HS-5 (cell line): ENCODE data around the gene PRKCG.
"Not testable (repeated sequence)": the region's sequence is repeated elsewhere in the genome, so short reads cannot be mapped to it uniquely, and the experiment has no call there.

Experiments
- DNase-seq: peaks from one replicate; pipeline ENCODE4 v3.0.0-alpha.2; 2012; ENCODE audit warnings: low read depth

PRKCG gene

DNA sequence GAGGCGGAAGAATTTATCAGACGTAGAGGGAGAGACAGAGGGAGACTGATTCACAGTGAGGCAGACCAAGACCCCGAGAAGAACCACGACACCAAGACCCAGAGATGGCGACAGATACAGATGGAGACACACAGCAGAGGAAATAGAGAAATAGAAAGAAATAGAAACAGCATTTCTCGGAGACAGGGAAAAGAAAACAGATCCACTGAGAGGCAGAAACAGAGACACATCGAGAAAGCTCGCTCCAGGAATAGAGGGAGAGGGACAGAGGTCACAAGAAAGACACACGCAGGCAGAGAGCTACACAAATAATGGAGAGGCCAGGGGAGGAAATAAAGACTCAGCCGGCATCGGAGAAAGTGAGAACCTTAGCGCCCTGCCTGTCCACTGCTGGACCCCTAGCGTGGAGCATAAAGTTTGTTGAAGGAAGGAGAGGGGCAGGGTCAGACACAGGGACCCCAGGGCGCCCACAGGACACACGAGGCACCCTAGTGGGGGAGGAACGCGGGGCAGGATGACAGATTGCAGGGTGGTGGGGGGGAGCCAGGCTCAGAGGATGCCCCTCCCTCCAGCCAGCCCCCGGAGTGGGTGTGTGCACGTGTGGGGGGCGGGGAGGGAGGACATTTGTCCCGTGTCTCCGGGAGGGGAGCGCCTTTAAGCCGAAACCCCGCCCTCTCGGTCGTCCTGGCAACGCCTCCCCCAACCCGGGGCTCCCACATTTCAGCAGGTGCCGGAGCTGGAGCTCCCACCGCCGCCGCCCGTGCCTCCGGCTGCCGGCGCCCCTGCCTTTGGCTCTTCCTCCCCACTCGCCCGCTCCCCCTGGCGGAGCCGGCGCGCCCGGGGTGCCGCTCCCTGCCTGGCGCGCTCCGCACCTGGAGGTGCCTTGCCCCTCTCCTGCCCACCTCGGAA lies at the start of gene PRKCG:
Gene PRKCG, plus strand, starts transcription at position 716 of the 909 bp plus-strand sequence. CDS start 298 bp downstream, outside the sequence.
- DNase-seq = no peak

DNA sequence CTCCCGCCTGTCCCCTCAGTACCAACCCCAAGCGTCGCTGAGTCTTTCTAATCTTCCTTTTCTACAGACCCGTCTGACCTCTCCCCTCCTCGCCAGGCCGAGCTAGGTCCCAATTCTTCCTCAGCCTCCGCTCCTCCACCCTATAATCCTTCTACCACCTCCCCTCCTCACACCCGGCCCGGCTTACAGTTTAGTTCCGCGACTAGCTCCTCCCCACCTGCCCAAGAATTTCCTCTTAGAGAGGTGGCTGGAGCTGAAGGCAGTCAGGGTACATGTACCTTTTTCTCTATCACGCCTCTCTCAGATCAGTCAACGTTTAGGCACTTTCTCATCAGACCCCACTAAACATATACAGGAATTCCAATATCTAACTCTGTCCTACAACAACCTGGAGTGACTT lies 49.1 kb upstream of the PRKCG start:
- DNase-seq = not testable (repeated sequence)

DNA sequence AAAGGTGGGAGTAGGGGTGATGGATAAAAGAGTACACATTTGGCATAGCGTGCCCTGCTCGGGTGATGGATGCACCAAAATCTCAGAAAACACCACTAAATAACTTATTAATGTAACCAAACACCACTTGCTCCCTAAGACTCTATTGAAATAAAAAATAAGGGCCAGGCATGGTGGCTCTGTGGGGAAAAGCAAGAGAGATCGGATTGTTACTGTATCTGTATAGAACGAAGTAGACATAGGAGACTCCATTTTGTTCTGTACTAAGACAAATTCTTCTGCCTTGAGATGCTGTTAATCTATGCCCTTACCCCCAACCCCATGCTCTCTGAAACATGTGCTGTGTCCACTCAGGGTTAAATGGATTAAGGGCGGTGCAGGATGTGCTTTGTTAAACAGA lies 43.6 kb upstream of the PRKCG start:
- DNase-seq = not testable (repeated sequence)

DNA sequence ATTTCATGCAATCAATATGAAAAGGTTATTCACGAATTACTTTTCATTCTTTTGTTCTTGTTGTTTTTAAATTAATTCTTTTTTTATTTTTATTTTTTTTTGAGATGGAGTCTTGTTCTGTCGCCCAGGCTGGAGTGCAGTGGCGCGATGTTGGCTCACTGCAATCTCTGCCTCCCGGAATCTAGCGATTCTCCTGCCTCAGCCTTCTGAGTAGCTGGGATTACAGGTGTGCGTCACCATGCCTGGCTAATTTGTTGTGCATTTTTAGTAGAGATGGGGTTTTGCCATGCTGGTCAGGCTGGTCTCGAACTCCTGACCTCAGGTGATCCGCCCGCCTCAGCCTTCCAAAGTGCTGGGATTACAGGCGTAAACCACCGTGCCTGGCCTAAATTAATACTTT lies 41.8 kb upstream of the PRKCG start:
- not testable (repeated sequence) for DNase-seq

DNA sequence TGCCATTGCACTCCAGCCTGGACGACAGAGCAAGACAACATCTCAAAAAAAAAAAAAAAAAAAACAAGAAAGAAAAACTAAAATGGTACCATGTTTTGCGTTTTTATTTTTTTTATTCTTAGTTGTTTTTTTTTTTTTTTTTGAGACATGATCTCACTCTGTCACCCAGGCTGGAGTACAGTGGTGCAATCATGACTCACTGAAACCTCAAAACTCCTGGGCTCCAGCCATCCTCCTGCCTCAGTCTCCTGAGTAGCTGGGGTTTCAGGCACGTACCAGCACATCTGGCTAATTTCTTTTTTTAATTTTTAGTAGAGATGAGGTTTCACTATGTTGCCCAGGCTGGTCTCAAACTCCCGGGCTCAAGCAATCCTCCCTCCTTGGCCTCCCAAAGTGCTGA lies 41.1 kb upstream of the PRKCG start:
- peak; percentile 78 for DNase-seq

DNA sequence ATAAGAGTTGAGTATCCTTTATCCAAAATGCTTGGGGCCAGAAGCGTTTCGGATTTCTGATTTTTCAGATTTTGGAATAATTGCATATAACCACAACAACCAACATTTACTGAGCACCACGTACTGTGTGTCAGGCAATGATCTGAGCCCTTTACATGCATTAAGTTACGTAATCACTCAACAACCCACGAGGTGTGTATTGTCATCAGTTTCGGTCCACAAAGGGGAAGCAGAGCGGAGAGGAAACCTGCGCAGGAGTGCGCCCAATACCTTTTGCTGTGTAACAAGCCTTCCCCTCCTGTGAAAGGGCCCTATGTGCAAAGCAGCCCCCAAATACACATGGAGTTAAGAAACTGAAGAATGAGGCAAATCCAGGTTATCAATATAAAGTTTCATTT lies 37.1 kb upstream of the PRKCG start:
- no peak for DNase-seq

DNA sequence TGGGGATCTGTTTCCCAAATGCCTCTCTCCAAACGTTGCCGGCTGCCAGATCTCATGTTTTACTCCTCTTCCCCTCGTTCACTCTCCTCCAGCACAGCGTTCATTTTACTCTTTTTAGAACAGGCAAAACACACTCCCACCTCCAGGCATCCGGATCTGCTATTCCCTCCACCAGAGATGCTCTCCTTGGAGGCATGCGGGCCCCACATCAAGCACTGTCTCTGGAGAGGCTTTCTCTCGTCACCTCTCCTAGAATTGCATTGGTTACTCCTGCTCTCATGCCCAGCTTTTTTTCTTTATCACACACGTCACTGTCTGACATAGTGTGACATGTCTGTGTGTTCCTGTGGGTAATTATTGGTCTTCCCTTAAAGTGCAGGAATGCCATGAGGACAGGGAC lies 34.4 kb upstream of the PRKCG start:
- DNase-seq = no peak

DNA sequence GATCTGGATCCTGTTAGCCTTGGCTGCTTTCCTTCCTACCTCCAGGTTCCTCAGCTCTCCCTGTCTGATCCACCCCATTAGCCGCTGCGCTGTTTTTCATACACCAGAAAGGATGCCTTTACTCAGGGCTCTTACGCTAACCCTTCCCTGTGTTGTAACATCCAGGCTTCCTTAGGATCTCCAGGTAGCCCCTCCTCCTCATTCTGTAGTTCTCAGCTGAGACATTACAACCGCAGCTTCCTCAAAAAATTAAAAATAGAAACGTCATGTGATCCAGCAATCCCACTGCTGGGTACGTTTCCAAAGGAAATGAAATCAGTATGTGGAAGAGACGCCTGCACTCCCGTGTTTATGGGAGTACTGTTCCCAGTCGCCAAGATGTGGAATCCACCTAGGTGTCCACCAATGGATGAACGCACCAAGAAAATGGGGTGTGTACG lies 32.7 kb upstream of the PRKCG start:
- DNase-seq = no peak

DNA sequence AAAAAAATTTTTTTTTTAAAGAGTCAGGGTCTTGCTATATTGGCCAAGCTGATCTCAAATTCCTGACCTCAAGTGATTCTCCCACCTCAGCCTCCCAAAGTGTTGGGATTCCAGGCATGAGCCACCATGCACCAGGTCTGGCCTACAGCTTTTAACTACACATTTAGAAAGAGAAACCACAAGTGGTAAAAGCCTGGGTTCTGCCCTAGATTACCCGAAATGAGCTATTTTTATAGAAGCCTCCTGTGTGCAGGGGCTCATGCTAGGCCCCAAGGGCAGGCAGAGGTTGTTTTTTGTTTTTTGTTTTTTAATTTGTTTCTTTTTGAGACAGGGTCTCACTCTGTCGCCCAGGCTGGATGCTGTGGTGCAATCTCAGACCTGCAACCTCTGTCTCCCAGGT lies 28.3 kb upstream of the PRKCG start:
- DNase-seq = no peak

DNA sequence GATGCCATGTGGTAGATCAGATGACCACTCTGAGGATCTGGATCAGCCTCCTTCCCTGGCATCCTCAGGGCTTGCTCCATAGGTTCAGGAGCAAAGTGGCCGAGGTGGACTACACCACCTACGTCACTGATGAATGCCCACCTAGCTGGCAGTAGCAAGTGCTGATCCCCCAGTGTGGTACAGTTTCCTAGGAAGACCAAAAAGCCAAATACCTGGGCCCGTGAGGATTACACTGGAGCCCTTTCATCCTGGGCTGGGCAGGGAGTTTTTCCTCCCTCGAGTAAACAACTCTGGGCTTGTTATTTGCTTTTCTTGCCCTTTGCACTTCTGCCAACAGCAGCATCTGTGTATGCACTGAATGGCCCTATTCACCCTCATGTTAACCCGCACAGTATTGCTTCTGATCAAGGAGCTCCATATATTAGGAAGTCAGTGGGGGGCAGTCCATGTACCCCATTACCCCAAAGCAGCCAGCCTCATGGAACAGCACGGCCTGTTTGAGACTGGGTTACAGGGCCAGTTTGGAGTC lies 17.6 kb upstream of the PRKCG start:
- DNase-seq = no peak

DNA sequence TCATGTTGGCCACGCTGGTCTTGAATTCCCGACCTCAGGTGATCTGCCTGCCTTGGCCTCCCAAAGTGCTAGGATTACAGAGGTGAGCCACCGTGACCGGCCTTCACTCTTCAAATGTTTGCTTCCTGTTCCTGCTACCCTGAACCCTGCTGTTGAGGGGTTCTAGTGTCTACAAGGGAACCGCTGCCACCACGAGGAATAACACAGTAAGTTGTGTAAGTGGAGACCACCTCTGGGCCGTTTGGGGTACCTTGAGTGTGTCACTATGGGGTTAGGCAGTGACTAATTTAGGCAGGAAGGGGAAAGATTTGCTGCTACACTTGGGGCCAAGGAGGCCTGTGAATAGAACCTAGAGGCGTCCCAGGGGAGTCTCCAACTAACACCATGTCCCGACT lies 16.5 kb upstream of the PRKCG start:
- DNase-seq = no peak

DNA sequence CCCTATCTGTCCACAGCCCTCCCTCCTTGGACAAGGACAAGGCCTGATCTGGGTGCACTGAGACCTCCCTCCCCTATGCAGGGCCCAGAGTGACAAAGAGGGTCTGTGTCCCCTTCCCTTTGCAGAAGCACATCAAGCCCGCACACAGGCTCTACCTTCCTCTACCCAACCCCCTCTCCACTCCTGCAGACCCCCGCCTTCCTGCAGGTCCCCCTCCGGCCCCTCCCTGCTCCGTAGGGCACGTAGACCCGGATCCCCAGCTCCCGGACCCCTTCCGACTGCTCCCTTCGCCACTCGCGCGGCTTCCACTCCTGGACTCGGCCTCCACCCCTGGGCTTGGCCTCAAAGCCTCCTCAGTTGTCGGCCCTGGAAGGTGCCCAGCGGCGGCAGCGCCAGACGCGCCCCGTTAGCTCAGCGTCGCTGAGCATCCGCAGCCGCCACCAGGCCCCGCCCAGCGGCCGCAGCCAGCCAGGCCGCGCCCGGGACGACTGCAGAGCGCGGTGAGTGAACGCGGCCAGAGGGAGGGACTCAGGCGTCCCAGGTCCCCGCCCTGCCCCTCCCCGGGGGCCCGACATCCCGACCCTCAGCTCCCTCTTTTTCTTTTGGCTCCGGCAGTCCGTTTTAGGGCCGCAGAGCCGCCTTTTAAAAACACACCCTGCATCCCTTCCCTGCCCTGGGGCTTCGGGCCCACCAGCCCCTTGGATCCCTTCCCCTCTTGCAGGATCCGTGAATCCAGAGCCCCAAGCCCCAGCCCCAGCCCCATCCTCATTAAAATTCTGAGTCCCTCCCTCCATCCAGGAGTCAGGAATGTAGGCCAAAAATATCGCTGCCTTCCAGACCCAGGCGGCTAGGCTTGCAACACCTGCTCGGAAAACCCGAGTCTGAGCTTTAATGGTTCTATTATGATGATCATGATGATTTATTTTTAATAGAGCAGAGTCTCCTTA lies 15.8 kb upstream of the PRKCG start:
- no peak for DNase-seq

DNA sequence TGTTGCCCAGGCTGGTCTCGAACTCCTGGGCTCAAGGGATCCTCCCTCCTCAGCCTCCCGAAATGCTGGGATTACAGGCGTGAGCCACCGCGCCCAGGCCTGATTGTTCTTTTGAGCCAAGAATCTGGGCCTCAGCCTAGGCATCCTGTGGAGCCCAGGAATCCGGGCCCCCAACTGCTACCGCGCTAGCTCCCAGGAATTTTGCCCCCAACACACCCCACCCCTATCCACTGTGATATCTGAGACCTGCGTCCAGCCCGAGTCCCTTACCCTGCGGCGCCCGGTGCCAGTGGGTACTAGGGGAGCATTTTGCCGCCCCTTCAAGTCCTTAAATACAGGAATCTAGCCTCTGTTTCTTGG lies 15.2 kb upstream of the PRKCG start:
- DNase-seq = no peak

DNA sequence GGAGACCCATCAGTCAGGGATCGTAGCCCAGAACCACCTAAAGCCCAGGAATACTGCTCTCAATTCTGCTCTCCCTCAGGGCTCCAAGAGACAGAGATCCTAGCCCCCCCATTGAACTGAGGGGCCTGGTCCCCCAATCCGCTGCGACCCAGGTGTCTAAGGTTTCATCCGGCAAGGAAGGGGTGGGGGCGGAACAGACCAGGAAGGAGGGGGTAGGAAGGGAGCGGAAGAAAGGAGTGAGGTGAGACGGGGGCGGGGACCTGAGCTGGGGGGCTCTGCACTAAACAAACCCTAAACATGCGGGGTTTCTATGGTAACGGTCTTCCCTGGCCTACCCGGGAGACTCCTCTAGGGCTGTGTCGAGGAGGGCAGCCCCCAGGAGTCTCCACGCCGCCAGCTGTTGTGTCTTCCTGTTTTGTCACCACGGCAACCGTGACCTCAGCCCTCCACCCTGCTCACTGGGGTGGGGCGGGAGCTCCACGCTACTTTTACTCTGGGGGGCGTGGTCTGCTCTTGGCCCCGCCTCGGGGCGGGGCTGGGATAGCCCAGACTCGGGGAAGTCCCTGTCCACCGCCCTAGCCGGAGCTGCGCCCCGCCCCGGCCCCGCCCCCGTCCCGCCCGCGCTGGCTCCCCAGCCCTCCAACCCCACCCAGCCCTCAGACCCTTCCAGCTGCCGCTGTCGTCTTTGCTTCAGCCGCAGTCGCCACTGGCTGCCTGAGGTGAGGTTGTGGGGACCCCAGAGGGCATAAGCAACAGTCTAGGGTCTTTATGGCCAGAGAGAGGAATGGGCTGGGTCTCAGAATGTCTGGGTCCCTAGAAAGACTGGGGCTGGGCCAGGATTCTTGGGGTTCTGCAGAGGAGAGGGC lies 14.5 kb upstream of the PRKCG start, which contains the start of gene MYADM:
Gene MYADM, plus strand, starts transcription at position 659 of the 866 bp plus-strand sequence. CDS start 5,647 bp downstream, outside the sequence.
- DNase-seq = peak; percentile 94

DNA sequence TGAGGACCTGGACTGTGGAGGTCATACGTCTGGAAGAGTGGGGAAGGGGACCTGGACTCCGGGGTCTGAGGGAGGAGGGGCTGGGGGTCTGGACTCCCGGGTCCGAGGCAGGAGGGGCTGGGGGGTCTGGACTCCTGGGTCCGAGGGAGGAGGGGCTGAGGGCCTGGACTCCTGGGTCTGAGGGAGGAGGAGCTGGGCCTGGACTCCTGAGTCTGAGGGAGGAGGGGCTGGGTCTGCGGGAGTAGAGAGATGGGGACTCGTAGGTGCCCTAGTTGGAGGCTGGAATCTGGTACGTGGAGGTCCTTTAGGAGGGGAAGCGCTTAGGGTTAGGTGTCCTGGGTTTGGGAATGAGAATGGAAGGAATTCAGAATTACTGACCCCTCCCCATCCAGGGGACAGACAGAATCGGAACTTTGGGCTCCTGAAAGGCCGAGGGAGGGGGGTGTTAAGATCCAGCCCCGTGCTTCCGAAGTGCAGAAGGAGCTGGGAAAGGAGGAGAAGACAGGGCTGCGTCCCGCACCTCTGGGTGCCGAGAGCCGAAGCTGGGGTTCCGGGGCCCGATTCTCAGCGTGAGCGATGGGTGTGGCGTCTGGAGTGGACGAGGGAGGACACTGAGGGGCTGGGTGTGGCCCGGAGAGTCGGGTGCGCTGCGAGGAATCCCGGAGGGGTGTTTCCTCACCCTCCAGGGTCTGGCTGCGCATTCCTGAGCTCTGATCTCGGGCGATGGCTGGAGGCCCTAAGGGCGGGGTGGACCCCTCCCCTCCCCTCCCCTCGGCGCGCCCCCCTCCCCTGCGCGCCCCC lies 13.7 kb upstream of the PRKCG start:
- no peak for DNase-seq

DNA sequence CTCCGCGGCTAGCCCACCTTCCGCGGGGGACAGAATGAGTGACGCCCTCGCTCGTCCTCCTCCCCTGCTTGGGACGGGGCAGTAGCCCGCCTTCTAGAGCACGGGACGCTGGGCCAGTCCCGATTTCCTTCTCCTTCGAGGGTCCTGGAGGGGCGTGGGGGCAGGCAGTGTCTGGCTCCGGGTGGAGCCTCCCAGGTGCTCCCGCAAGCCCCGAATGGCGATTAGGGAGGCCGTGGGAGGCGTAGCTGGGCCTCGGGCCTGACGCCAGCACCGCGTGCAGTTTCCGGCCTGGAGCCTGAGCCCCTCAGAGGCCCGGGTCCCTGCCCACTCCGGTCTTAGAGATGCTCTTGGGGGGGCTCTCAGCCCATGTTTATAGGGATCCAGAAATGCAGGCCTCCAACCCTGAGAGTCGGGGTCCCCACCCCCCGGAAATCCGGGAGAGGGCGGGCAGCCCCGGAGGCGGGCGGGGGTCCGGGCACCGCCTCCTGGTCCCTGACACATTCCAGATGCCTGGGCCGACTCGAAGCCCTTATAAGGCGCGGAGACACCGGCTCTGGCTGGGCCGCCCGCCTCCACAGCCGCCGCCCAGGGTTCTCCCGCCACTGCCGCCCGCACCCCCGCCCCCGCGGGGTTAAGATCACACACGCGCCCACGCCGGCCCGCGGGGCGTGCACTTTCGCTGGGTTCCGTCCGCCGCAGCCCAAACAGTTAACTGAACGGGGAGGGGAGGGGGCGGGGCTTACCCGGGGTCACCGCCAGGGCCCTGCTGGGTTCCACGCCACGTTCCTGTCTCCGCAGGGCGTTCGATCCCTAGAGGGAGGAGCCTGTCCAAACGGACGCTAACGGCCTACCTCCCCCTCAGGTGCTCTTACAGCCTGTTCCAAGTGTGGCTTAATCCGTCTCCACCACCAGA lies 12.8 kb upstream of the PRKCG start:
- DNase-seq = no peak

DNA sequence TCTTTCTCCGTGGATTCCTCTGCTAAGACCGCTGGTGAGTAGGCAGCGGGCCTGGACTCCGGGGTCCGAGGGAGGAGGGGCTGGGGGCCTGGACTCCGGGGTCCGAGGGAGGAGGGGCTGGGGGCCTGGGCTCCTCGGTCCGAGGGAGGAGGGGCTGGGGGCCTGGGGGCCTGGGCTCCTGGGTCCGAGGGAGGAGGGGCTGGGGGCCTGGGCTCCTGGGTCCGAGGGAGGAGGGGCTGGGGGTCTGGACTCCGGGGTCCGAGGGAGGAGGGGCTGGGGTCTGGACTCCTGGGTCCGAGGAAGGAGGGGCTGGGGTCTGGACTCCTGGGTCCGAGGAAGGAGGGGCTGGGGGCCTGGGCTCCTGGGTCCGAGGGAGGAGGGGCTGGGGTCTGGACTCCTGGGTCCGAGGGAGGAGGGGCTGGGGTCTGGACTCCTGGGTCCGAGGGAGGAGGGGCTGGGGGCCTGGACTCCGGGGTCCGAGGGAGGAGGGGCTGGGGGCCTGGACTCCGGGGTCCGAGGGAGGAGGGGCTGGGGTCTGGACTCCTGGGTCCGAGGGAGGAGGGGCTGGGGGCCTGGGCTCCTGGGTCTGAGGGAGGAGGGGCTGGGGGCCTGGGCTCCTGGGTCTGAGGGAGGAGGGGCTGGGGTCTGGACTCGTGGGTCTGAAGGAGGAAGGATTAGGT lies 12.1 kb upstream of the PRKCG start:
- not testable (repeated sequence) for DNase-seq

DNA sequence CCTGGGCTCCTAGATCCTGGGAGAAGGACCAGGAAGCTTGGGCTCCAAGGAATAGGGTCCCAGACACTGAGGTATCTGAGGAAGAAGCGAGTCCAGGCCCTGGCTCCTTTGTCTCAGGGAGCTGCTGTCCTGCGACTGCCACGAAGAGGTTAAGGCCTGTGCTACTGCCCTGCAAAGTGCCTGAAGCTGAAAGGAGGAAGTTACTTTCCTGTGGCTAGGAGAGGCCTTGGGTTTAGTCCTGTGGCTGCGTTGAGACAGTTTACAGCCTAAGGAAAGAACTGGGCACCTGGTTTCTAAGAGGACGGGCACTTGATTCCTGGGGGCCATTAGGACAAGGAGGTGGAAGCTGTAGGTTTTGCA lies 11.5 kb upstream of the PRKCG start:
- DNase-seq = no peak

DNA sequence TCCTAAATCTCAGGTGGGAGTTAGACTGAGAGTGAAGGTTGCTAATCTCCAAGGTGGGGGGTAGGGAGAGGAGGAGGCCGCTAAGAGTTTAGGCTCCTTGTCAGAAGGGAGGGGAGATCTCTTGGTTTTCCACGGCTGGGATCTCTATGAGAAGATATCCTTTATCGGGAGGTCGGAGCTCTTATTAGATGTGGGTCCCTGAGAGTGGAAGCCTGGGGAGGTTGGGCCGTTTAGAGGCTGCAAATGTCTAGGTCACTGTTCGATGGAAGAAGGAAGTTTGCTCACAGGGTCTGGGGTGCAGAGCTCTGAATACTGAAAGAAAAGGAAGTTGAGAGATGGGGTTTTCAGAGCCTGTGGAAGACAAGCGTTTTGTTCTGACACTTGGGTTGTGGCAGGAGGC lies 10.5 kb upstream of the PRKCG start:
- no peak for DNase-seq
